IMR-90 (cell line): ENCODE data around the gene ADD3.

ENCODE experiments used
- BHLHE40 ChIP-seq: fragments of 150-350 bp; IDR thresholded peaks from 2 replicates; pipeline ENCODE4 v1.6.1; 2016; ENCODE audit warnings: mild to moderate bottlenecking, low read depth, low read length
- CTCF ChIP-seq: conservative IDR thresholded peaks from 2 replicates; pipeline ENCODE4 v1.5.1; 2012; ENCODE audit warnings: mild to moderate bottlenecking, low read depth, low read length, improper control_type of control experiment
- POLR2A ChIP-seq: IDR thresholded peaks from 2 replicates; pipeline ENCODE4 v1.6.1; 2012; ENCODE audit warnings: mild to moderate bottlenecking, low read depth, low read length
- RAD21 ChIP-seq: IDR thresholded peaks from 2 replicates; pipeline ENCODE4 v1.6.1; 2012; ENCODE audit warnings: low read length, improper control_type of control experiment
- RCOR1 ChIP-seq: IDR thresholded peaks from 2 replicates; pipeline ENCODE4 v1.6.1; 2012; ENCODE audit warnings: mild to moderate bottlenecking, low read length, improper control_type of control experiment; ENCODE audit not compliant: insufficient replicate concordance
- USF2 ChIP-seq: fragments of 150-350 bp; IDR thresholded peaks from 2 replicates; pipeline ENCODE4 v1.6.1; 2017; ENCODE audit warnings: mild to moderate bottlenecking, antibody characterized with exemption, low read length, low read depth

GRCh38 chr10:110009736-110010475 is 2.1 kb downstream of the ADD3 start:
- no peak for TF ChIP-seq CTCF
- TF ChIP-seq POLR2A, result no peak
- no peak for TF ChIP-seq USF2
- no peak for TF ChIP-seq RCOR1
- no peak for TF ChIP-seq RAD21
- TF ChIP-seq BHLHE40, result no peak
